ENCODE data around the gene TNFSF13. TPM values are rescaled to one million over a fixed set of nuclear protein-coding genes. Genes with fewer than 3 reads are reported as not detected.

TNFSF13 gene
- total RNA-seq, 1 donor from 2014 or later, result 5.6 TPM

DNA sequence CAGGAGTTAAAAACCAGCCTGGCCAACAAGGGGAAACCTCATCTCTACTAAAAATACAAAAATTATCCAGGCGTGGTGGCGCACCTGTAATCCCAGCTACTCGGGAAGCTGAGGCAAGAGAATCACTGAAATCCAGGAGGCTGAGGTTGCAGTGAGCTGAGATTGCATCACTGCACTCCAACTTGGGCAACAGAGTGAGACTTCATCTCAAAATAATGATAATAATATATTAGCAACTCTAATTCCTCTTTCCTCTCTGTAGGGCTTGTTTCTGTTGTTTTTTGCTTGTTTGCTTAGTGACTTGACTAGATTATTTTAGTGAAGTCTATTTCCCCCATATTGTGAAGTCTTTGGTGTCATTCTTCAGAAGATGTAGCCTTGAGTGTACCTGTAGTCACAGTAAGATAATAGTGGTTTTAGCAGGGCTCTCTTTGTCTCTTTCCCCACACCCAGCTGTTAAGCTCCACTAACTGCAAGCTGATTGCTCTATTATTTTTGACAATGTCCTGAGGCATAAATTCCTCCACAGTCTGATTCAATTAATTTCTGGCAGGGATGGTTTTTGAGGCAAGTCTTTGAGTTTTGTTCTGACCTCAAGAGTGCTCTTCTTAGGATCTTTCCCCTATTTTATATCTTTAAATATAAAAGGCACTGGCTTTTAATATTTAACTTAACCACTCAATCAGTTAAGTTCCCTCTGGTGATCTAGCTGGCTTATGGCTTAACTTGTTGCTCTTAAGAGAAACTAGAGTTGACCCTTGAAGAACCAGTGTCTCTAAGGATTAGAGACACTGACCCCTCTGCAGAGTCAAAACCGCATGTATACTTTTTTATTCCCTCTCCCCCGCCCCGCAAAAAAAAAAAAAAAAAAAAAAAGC is 28.3 kb upstream of the TNFSF13 start:
- H3K4me3 Mint-ChIP-seq (ENCODE audit: unreplicated experiment), result no peak overlapping the region
- no peak for DNase-seq (ENCODE audit: low spot score)
- H3K27ac Mint-ChIP-seq (ENCODE audit: unreplicated experiment), result no peak overlapping the region
- TF ChIP-seq, protein P1, sequence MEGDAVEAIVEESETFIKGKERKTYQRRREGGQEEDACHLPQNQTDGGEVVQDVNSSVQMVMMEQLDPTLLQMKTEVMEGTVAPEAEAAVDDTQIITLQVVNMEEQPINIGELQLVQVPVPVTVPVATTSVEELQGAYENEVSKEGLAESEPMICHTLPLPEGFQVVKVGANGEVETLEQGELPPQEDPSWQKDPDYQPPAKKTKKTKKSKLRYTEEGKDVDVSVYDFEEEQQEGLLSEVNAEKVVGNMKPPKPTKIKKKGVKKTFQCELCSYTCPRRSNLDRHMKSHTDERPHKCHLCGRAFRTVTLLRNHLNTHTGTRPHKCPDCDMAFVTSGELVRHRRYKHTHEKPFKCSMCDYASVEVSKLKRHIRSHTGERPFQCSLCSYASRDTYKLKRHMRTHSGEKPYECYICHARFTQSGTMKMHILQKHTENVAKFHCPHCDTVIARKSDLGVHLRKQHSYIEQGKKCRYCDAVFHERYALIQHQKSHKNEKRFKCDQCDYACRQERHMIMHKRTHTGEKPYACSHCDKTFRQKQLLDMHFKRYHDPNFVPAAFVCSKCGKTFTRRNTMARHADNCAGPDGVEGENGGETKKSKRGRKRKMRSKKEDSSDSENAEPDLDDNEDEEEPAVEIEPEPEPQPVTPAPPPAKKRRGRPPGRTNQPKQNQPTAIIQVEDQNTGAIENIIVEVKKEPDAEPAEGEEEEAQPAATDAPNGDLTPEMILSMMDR (IDR thresholded peaks at IDR 0.05; ENCODE audit: unreplicated experiment), result no peak
- H3K9me3 Mint-ChIP-seq (ENCODE audit: unreplicated experiment), result peaks cover 3% of the 10 kb centered on the region
- peaks cover 4% of the 10 kb centered on the region for H3K36me3 Mint-ChIP-seq (ENCODE audit: low read depth, unreplicated experiment)
- no peaks in the 10 kb centered on the region for H3K4me1 Mint-ChIP-seq (ENCODE audit: unreplicated experiment)
- no peaks in the 10 kb centered on the region for H3K27me3 Mint-ChIP-seq (ENCODE audit: unreplicated experiment)

DNA sequence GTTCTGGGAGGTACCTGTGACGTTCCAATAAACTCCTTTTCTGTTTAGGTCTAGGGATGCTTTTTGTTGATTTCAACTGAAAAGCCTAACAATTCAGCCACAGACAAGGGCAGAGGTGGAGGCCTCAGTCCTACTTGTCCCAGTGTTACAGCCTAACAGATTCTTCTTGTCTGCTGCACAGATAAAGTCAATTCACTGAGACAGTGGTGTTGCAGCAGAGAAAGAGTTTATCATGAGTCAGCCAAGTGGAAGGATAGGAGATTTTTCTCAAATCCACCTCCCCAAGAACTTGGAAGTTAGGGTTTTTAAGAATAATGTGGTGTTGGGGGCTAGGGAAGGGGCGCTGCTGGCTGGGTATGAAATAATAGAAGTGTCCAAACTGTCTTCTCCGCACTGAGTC is 20.5 kb upstream of the TNFSF13 start:
- H3K9me3 Mint-ChIP-seq (ENCODE audit: unreplicated experiment), result no peaks in the 10 kb centered on the region
- DNase-seq (ENCODE audit: low spot score), result no peak
- H3K36me3 Mint-ChIP-seq (ENCODE audit: low read depth, unreplicated experiment), result no peaks in the 10 kb centered on the region
- no peak overlapping the region for H3K4me3 Mint-ChIP-seq (ENCODE audit: unreplicated experiment)
- TF ChIP-seq, protein P1 (IDR thresholded peaks at IDR 0.05; ENCODE audit: unreplicated experiment), result no peak
- H3K4me1 Mint-ChIP-seq (ENCODE audit: unreplicated experiment), result no peaks in the 10 kb centered on the region
- no peak overlapping the region for H3K27ac Mint-ChIP-seq (ENCODE audit: unreplicated experiment)
- H3K27me3 Mint-ChIP-seq (ENCODE audit: unreplicated experiment), result peaks cover 2% of the 10 kb centered on the region

DNA sequence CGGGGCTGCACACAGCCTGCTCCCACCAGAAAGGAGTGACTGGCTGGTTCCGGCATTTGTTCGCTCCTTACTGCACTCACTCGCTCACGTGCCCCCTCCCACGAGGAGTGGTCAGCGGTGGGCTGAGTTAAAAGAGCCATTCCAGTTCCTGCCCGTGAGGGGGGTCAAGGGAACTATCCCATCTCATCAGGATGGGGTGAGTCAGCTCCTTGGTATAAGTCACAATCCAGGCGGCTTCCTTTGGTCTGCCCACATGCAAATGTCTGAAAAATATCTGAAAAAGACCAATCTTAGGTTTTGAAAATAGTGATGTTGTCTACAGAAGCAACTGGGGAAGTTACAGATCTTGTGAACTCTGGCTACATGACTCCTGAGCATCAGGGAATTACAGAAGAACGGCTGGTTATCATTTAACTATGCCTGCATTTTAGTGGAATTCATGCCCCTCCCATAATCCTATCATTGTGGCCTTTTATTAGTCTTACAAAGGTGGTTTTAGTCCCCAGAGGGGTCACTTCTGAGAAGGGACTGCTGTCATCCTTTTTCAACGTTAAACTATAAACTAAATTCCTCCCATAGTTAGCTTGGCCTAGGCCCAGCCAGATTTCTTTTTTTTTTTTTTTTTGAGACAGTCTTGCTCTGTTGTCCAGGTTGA is 19.5 kb upstream of the TNFSF13 start:
- no peak for DNase-seq (ENCODE audit: low spot score)
- Mint-ChIP-seq H3K4me1 (ENCODE audit: unreplicated experiment) (no peaks in the 10 kb centered on the region), H3K27me3 (ENCODE audit: unreplicated experiment) (peaks cover 2% of the 10 kb centered on the region), H3K36me3 (ENCODE audit: low read depth, unreplicated experiment) (no peaks in the 10 kb centered on the region), H3K4me3 (ENCODE audit: unreplicated experiment) (no peak overlapping the region), H3K27ac (ENCODE audit: unreplicated experiment) (no peak overlapping the region), H3K9me3 (ENCODE audit: unreplicated experiment) (no peaks in the 10 kb centered on the region)
- TF ChIP-seq, protein P1 (IDR thresholded peaks at IDR 0.05; ENCODE audit: unreplicated experiment), result no peak

DNA sequence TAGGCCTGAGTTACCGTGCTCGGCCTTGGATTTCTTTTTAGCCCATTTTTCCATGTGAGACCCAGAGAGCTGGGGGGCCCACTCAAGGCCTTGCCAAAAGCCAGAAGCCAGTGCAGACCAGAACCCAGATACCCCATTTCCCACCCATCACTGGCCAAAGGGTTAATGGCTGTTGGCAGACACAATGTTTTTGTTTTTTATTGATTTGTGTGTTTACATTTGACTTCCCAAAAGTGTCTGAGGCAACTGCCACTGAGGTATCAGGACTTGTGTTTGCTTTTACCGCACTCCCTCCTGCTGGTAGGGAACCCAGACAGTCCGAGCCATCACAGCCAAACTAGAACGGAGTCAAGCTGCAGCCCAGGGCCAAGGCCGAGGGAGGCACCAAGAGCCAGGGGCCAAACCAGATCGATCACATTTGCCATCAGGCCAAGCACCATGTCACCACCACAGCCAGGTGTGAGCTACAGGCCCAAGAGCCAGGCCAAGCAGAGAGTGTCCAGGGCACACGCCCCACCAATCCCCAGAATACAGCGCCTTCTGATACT is 17.4 kb upstream of the TNFSF13 start:
- DNase-seq (ENCODE audit: low spot score), result no peak
- Mint-ChIP-seq H3K4me1 (ENCODE audit: unreplicated experiment) (no peaks in the 10 kb centered on the region), H3K9me3 (ENCODE audit: unreplicated experiment) (no peaks in the 10 kb centered on the region), H3K36me3 (ENCODE audit: low read depth, unreplicated experiment) (no peaks in the 10 kb centered on the region), H3K27me3 (ENCODE audit: unreplicated experiment) (peaks cover 2% of the 10 kb centered on the region), H3K4me3 (ENCODE audit: unreplicated experiment) (no peak overlapping the region), H3K27ac (ENCODE audit: unreplicated experiment) (no peak overlapping the region)
- TF ChIP-seq, protein P1 (IDR thresholded peaks at IDR 0.05; ENCODE audit: unreplicated experiment), result no peak

All from endothelial cell (in vitro differentiated cells).